Spleen (tissue), 11 donors: ENCODE results near the gene TIAM1. TPM values are rescaled to one million over a fixed set of nuclear protein-coding genes. Genes with fewer than 3 reads are reported as not detected.

Source experiments
- DNase-seq: peaks from one replicate; pipeline ENCODE4 v3.0.0-alpha.2; 2020
- H3K27ac ChIP-seq, 8 donors: fragments of 200-600 bp; sonication (generic) in 7 of 8; 1 replicate in 4 of 8; 2 replicates in 4 of 8; pipeline versions ENCODE4 v1.5.0 to v1.8.0; 2016 to 2021; ENCODE audit warnings: inconsistent platforms in 4 of 8, mild to moderate bottlenecking in 4 of 8, moderate library complexity in 1 of 8
- H3K27me3 ChIP-seq, 7 donors: fragments of 200-600 bp; sonication (generic) in 6 of 7; replicated peaks in 1 of 7; 1 replicate in 4 of 7; 2 replicates in 3 of 7; pipeline versions ENCODE4 v1.5.0 to v1.8.0; 2016 to 2021; ENCODE audit warnings: inconsistent platforms in 3 of 7, mild to moderate bottlenecking in 1 of 7
- H3K36me3 ChIP-seq, 6 donors: fragments of 200-600 bp; sonication (generic) in 5 of 6; 1 replicate in 4 of 6; 2 replicates in 2 of 6; pipeline versions ENCODE4 v1.5.0 to v1.8.0; 2016 to 2021; ENCODE audit warnings: inconsistent platforms in 2 of 6
- H3K4me1 ChIP-seq, 6 donors: fragments of 200-600 bp; sonication (generic) in 5 of 6; 1 replicate in 3 of 6; 2 replicates in 3 of 6; pipeline versions ENCODE4 v1.5.0 to v1.8.0; 2016 to 2021; ENCODE audit warnings: inconsistent platforms in 3 of 6
- H3K4me3 ChIP-seq, 8 donors: fragments of 200-600 bp; sonication (generic) in 7 of 8; 1 replicate in 4 of 8; 2 replicates in 4 of 8; pipeline versions ENCODE4 v1.5.0 to v1.8.0; 2016 to 2021; ENCODE audit warnings: inconsistent platforms in 4 of 8, mild to moderate bottlenecking in 4 of 8, moderate library complexity in 2 of 8
- H3K9me3 ChIP-seq, 8 donors: fragments of 200-600 bp; sonication (generic) in 7 of 8; 1 replicate in 4 of 8; 2 replicates in 4 of 8; pipeline versions ENCODE4 v1.5.0 to v1.8.0; 2016 to 2021; ENCODE audit warnings: inconsistent platforms in 4 of 8
- CTCF ChIP-seq, 11 experiments: fragments of 200-600 bp in 7 of 11; fragments of 450-650 bp in 4 of 11; sonication (generic) in 4 of 11; IDR thresholded peaks in 8 of 11; conservative IDR thresholded peaks in 3 of 11; 1 replicate in 7 of 11; 2 replicates in 4 of 11; pipeline versions ENCODE4 v1.4.0 to v1.8.0; 2016 to 2021; ENCODE audit warnings: antibody characterized with exemption in 11 of 11, inconsistent platforms in 4 of 11, mild to moderate bottlenecking in 1 of 11
- POLR2A ChIP-seq, 3 donors: fragments of 450-650 bp; IDR thresholded peaks; one replicate each; pipeline ENCODE4 v1.5.1; 2017; ENCODE audit warnings: antibody characterized with exemption in 3 of 3, mild to moderate bottlenecking in 1 of 3
- POLR2AphosphoS5 ChIP-seq, 3 donors: sonication (generic); formaldehyde crosslinking; IDR thresholded peaks; one replicate each; pipeline ENCODE4 v1.5.1; 2017; ENCODE audit warnings: antibody characterized with exemption in 3 of 3
- WGBS, 5 donors: extraction: QIAGEN DNeasy Blood & Tissue Kit in 3 of 5; methylation state at CpG; one replicate each; pipeline versions ENCODE4 v1.1.5 to v1.1.7; 2013 to 2018; 5-methylcytosine and 5-hydroxymethylcytosine counted together
- intact Hi-C: fragments of 100-400 bp; cut with DNase I; formaldehyde crosslinking; loops from one replicate; pipeline ENCODE4 v1.15.0; 2023; ENCODE audit warnings: low total_unique reads
- polyA plus RNA-seq, 3 donors: library from polyadenylated mRNA; stranded (reverse); fragments of 200-250 nt; gene quantifications; one replicate each; pipeline ENCODE4 v1.2.1, GENCODE V29; 2013
- total RNA-seq, 7 donors: library from RNA; depleted of rRNA in 3 of 7; stranded (reverse); fragments of >200 nt in 3 of 7; fragmentation: NEBNext Ultra II Directional in 4 of 7; extraction: Animal tissue kit (Norgen Biotek cat#: 25700) in 4 of 7; gene quantifications; one replicate each; pipeline versions ENCODE4 v1.1.0 to v1.2.1, GENCODE V29; 2016 to 2021
- donor health status: healthy with polysubstance abuse.
- donor health status: DM: no; HTN: no; CAD: no; lungs with moderate emphysema.
- donor health status: DM: no; HTN: no; CAD: no.
- donor health status: Bipolar disorder and iron deficiency.
- donor health status: healthy.
- donor health status: DM: no; HTN: no; CAD: no.
- donor health status: DM: yes; HTN: yes; CAD: no.

The TIAM1 gene
- total and polyA plus RNA-seq, 10 donors, result 1.9 to 35.0 (median 18.4) TPM

- no peaks in the 10 kb centered on the region for H3K36me3 ChIP-seq
- no peak overlapping the region for H3K4me3 ChIP-seq
- H3K9me3 ChIP-seq, result no peaks in the 10 kb centered on the region
- 70 to 90% (median 83%) methylated on average over 3 of the region's 3 CpGs for WGBS, 5 donors
- intact Hi-C loops, result no loop called here
- no peak for DNase-seq
- H3K27ac ChIP-seq, result no peak overlapping the region
- no peak for TF ChIP-seq POLR2AphosphoS5 (IDR thresholded peaks at IDR 0.05)
- TF ChIP-seq POLR2A (IDR thresholded peaks at IDR 0.05), result no peak
- no peak for TF ChIP-seq CTCF (IDR thresholded peaks at IDR 0.05 in 8 of 11, conservative IDR thresholded peaks at IDR 0.05 in 3 of 11)
- H3K27me3 ChIP-seq, result no peaks in the 10 kb centered on the region
- no peaks in the 10 kb centered on the region for H3K4me1 ChIP-seq
These were observed 86.8 kb downstream of the TIAM1 start for GRCh38 chr21:31257265-31257664.

GRCh38 chr21:31255896-31256295 is 88.2 kb downstream of the TIAM1 start:
- Histone ChIP-seq H3K27me3 (no peaks in the 10 kb centered on the region), H3K4me1 (no peaks in the 10 kb centered on the region), H3K4me3 (no peak overlapping the region), H3K27ac (no peak overlapping the region), H3K36me3 (no peaks in the 10 kb centered on the region), H3K9me3 (no peaks in the 10 kb centered on the region)
- 87 to 96% (median 92%) methylated on average over 2 of the region's 2 CpGs for WGBS, 5 donors
- no peak for TF ChIP-seq POLR2AphosphoS5 (IDR thresholded peaks at IDR 0.05)
- no peak for TF ChIP-seq CTCF (IDR thresholded peaks at IDR 0.05 in 8 of 11, conservative IDR thresholded peaks at IDR 0.05 in 3 of 11)
- no peak for TF ChIP-seq POLR2A (IDR thresholded peaks at IDR 0.05)
- no peak for DNase-seq
- intact Hi-C loops, result no loop called here

GRCh38 chr21:31255036-31255435 is 89.0 kb downstream of the TIAM1 start:
- 88 to 94% (median 89%) methylated on average over 4 of the region's 4 CpGs for WGBS, 5 donors
- Histone ChIP-seq H3K36me3 (no peaks in the 10 kb centered on the region), H3K4me1 (no peaks in the 10 kb centered on the region), H3K9me3 (no peaks in the 10 kb centered on the region), H3K27me3 (no peaks in the 10 kb centered on the region), H3K4me3 (no peak overlapping the region), H3K27ac (peak overlapping the region in 1 of 8 donors; percentile 68)
- no peak for TF ChIP-seq POLR2A (IDR thresholded peaks at IDR 0.05)
- DNase-seq, result no peak
- intact Hi-C loops, result no loop called here

- WGBS, 5 donors, result 85 to 100% (median 96%) methylated on average over 2 of the region's 2 CpGs
- intact Hi-C loops, result no loop called here
- TF ChIP-seq POLR2AphosphoS5 (IDR thresholded peaks at IDR 0.05) (no peak), POLR2A (IDR thresholded peaks at IDR 0.05) (no peak), CTCF (IDR thresholded peaks at IDR 0.05 in 8 of 11, conservative IDR thresholded peaks at IDR 0.05 in 3 of 11) (no peak)
- Histone ChIP-seq H3K27ac (peak overlapping the region in 7 of 8 donors; percentile 5 to 68 (median 24)), H3K4me3 (no peak overlapping the region), H3K36me3 (no peaks in the 10 kb centered on the region), H3K4me1 (no peaks in the 10 kb centered on the region), H3K9me3 (no peaks in the 10 kb centered on the region), H3K27me3 (no peaks in the 10 kb centered on the region)
- DNase-seq, result no peak
These were observed 89.9 kb downstream of the TIAM1 start for GRCh38 chr21:31254131-31254530.

GRCh38 chr21:31253684-31254083 is 90.4 kb downstream of the TIAM1 start:
- Histone ChIP-seq H3K27me3 (no peaks in the 10 kb centered on the region), H3K4me3 (no peak overlapping the region), H3K4me1 (no peaks in the 10 kb centered on the region), H3K36me3 (no peaks in the 10 kb centered on the region), H3K9me3 (no peaks in the 10 kb centered on the region), H3K27ac (peak overlapping the region in 6 of 8 donors; percentile 19 to 68 (median 26))
- 56 to 80% (median 66%) methylated on average over 3 of the region's 3 CpGs for WGBS, 5 donors
- no peak for DNase-seq
- TF ChIP-seq CTCF (IDR thresholded peaks at IDR 0.05 in 8 of 11, conservative IDR thresholded peaks at IDR 0.05 in 3 of 11) (no peak), POLR2AphosphoS5 (IDR thresholded peaks at IDR 0.05) (no peak), POLR2A (IDR thresholded peaks at IDR 0.05) (no peak)
- intact Hi-C loops, result no loop called here
